Inflammatory macrophage treated with lipopolysaccharide for 4 hours (primary cell): Measurements from ENCODE around the gene PUM1.

Source experiments
- DNase-seq: peaks from one replicate; pipeline ENCODE4 v3.0.0-alpha.2; 2020

Gene PUM1

DNA sequence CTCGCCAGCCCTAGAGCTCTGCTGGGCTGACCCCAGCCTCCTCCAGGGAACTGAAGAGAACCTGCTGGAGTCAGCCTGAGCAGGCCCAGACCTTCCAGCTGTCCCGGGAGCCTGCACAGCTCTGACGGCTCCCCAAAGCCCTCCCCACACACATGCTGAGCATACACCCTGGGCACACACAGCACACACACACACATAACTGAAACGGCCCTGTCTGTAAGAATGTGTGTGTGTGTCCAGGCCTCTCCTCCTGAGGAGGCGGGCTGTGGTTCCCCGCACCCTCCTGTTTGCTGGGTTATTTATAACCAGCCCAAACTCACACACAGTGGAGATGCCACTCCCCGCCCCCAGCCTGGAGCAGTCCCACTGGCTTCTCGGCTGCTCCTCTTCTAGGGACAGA is 177.1 kb downstream of the PUM1 start:
- DNase-seq, result no peak

GRCh38 chr1:30887485-30888315 is 177.8 kb downstream of the PUM1 start:
- DNase-seq, result no peak

DNA sequence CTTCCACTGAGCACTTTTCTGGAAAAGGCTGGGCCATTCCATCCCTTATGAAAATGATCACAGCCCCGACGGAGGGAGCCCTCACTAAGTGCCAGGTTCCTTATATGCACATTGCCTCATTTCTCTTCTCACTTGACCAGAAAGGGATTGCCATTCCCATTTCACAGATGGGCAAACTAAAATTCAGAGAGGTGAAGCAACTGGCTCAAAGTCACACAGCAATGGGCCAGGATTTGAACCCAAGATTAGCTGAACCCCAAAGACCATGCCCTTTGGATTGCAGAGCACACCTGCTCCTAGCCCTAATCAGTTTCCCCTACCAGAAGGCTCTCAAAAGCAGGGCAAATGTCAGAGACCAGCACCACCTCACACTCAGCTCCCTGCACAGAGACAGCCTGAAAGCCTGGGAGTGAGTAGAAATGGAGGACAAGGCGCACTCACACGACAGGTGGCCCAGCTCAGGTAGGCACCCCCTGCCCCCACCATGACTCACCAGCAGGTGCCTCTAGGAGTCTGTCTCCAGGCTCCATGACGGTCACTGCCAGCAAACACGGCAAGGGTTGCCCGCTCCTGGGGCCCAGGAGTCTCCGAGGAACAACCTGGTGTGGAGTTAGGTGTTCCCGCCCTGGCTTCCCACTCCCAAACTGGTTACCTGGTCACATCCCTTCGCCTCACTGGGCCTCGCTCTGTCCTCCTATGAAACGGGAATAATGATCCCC is 178.6 kb downstream of the PUM1 start:
- no peak for DNase-seq

GRCh38 chr1:30885570-30886522 is 179.7 kb downstream of the PUM1 start:
- no peak for DNase-seq

DNA sequence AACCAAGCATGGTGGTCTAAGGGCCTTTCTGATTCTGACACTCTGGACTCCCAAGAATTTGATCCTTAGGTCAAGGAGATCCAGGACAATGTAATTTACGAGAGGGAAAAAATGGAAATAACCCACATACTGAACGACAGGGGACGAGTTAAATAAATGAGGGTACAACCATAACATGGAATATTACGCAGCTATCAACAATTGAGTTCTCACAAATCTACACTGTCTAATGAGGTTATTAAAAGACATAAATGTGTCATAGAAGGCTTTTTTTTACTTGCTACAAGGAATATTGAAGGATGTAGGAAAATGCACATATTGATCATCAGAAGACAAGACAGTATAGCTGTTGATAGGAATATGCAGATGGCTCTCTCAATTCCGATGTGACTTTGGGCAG is 180.8 kb downstream of the PUM1 start:
- no peak for DNase-seq

GRCh38 chr1:30883389-30884172 is 181.9 kb downstream of the PUM1 start:
- DNase-seq, result no peak

DNA sequence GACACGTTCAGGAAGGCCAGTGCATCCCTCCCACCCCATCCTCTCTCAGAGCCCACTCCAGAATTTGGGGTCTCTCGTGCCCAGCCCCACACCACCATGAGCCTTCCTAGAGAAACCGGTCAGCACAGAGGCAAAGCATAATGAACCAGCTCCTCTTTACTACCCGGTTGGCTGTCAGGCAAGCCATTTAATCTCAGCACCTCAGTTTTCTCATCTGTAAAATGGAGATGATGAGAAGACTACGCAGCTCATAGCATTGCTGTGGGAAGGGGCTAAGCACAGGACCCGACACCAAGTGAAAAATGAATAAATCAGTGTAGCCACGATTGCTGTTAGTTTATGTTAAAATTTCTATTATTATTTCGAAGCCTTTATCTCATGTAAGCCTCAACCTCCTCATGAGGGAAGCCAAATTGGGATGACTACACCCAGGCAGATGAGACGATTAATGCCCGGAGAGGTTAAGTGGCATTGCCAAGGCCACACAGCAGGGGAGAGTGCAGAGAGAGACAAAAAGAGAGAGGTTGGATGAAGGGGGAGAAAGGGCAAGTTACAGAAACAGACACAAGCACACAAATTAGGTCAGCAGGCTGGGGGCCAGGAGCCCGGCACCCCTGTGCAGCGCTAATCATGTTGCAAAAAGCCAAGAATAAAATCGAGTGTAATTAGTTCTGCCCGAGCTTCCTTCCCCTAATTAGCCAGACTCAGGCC is 182.7 kb downstream of the PUM1 start:
- no peak for DNase-seq
